A673 (cell line): ENCODE measurements around the gene TMEM239.

ENCODE experiments used
- EZH2 ChIP-seq: fragments of 200-600 bp; sonication (generic); IDR thresholded peaks from 2 replicates; pipeline ENCODE4 v1.6.1; 2017; ENCODE audit warnings: borderline replicate concordance, low read depth, mild to moderate bottlenecking, mixed read lengths, antibody characterized with exemption, low read length; ENCODE audit not compliant: poor library complexity, severe bottlenecking
- TF ChIP-seq, protein P1 (sequence below): fragments of 300-800, 200-600 bp; sonication (generic); conservative IDR thresholded peaks from 2 replicates; pipeline ENCODE4 v1.5.1; 2017; ENCODE audit warnings: low read depth, mild to moderate bottlenecking, antibody characterized with exemption, low read length, moderate library complexity, mixed read lengths

DNA sequence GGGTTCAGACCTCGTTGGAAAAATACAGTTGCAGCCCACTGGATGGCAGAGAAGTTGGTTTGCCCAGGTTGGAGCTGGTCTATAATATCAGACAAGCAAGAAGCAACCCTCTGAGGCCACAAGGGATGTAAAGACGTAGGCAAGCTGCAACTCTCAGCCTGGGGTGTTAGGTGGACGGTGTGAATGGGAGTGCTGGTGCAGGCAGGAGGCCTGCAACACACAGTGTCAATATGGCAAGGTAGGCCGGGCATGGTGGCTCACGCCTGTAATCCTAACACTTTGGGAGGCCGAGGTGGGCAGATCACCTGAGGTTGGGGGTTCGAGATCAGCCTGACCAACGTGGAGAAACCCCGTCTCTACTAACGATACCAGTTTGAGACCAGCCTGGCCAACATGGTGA is 34.9 kb downstream of the TMEM239 start:
- TF ChIP-seq, protein P1, sequence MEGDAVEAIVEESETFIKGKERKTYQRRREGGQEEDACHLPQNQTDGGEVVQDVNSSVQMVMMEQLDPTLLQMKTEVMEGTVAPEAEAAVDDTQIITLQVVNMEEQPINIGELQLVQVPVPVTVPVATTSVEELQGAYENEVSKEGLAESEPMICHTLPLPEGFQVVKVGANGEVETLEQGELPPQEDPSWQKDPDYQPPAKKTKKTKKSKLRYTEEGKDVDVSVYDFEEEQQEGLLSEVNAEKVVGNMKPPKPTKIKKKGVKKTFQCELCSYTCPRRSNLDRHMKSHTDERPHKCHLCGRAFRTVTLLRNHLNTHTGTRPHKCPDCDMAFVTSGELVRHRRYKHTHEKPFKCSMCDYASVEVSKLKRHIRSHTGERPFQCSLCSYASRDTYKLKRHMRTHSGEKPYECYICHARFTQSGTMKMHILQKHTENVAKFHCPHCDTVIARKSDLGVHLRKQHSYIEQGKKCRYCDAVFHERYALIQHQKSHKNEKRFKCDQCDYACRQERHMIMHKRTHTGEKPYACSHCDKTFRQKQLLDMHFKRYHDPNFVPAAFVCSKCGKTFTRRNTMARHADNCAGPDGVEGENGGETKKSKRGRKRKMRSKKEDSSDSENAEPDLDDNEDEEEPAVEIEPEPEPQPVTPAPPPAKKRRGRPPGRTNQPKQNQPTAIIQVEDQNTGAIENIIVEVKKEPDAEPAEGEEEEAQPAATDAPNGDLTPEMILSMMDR: no peak
- TF ChIP-seq EZH2: no peak
